IMR-90 (cell line): Measurements from ENCODE around the gene MUSTN1. TPM values are rescaled to one million over a fixed set of nuclear protein-coding genes. Genes with fewer than 3 reads are reported as not detected.

ENCODE experiments used
- ATAC-seq: fragments of 200-7000 bp; cut with Tn5 transposase; 2 replicates; pipeline ENCODE4 v1.9.1; 2020; ENCODE audit warnings: low read depth, mild to moderate bottlenecking, moderate library complexity
- BruUV-seq: library from RNA; stranded (reverse); fragments of 400-500 nt; replicated peaks from 2 replicates; lab custom pipeline; 2021; lab: Mats Ljungman, UMichigan
- CTCF ChIA-PET: fragments of 300-600 bp; formaldehyde crosslinking; extraction: SDS; loops from one replicate; lab custom pipeline; 2021; ENCODE audit warnings: antibody characterized with exemption; lab: Yijun Ruan, JAX
- POLR2A ChIA-PET: fragments of 300-600 bp; sonication (Branson Sonifier 250); formaldehyde crosslinking; loops from one replicate; lab custom pipeline; 2022; ENCODE audit warnings: antibody characterized with exemption; ENCODE audit not compliant: unreplicated experiment; lab: Charles Lee
- DNase-seq: peaks from one replicate; pipeline ENCODE4 v3.0.0; 2013
- H2AFZ ChIP-seq: replicated peaks from 2 replicates; pipeline ENCODE3; 2013; ENCODE audit warnings: low read length, mild to moderate bottlenecking; ENCODE audit not compliant: poor library complexity
- H2AK5ac ChIP-seq: 2 replicates; pipeline ENCODE4 v1.6.1; 2013; ENCODE audit warnings: low read depth, low read length, inconsistent platforms
- H2AK9ac ChIP-seq: replicated peaks from 2 replicates; pipeline ENCODE3; 2013; ENCODE audit warnings: mild to moderate bottlenecking, low read depth, low read length, moderate library complexity; ENCODE audit not compliant: poor library complexity
- H2BK120ac ChIP-seq: 2 replicates; pipeline ENCODE4 v1.6.1; 2013; ENCODE audit warnings: low read depth, low read length, inconsistent platforms
- H2BK15ac ChIP-seq: 3 replicates; pipeline ENCODE4 v1.6.1; 2013; ENCODE audit warnings: low read depth, low read length, inconsistent platforms
- H2BK20ac ChIP-seq: 2 replicates; pipeline ENCODE4 v1.6.1; 2013; ENCODE audit warnings: low read depth, mild to moderate bottlenecking, inconsistent platforms, low read length, moderate library complexity
- H2BK5ac ChIP-seq: 2 replicates; pipeline ENCODE4 v1.6.1; 2013; ENCODE audit warnings: mild to moderate bottlenecking, low read depth, low read length, inconsistent platforms; ENCODE audit not compliant: poor library complexity, severe bottlenecking
- H3K14ac ChIP-seq: replicated peaks from 2 replicates; pipeline ENCODE4 v1.6.1; 2013; ENCODE audit warnings: low read depth, low read length, inconsistent platforms
- H3K18ac ChIP-seq: 2 replicates; pipeline ENCODE4 v1.6.1; 2013; ENCODE audit warnings: low read depth, low read length, control low read depth
- H3K23ac ChIP-seq: 2 replicates; pipeline ENCODE4 v1.6.1; 2013; ENCODE audit warnings: low read depth, low read length, inconsistent platforms
- H3K27ac ChIP-seq: 2 replicates; pipeline ENCODE4 v1.5.1; 2013; ENCODE audit warnings: mild to moderate bottlenecking, control low read depth, low read length; ENCODE audit not compliant: insufficient read depth
- H3K27me3 ChIP-seq: 2 replicates; pipeline ENCODE4 v1.6.1; 2013; ENCODE audit warnings: low read length; ENCODE audit not compliant: control insufficient read depth, insufficient read depth
- H3K36me3 ChIP-seq: 2 replicates; pipeline ENCODE4 v1.6.1; 2013; ENCODE audit warnings: low read length, mixed read lengths; ENCODE audit not compliant: control insufficient read depth, insufficient read depth
- H3K4ac ChIP-seq: 2 replicates; pipeline ENCODE4 v1.6.1; 2013; ENCODE audit warnings: low read depth, low read length, inconsistent platforms
- H3K4me1 ChIP-seq: 2 replicates; pipeline ENCODE4 v1.6.1; 2013; ENCODE audit warnings: low read length, mixed read lengths; ENCODE audit not compliant: control insufficient read depth, insufficient read depth
- H3K4me2 ChIP-seq: 2 replicates; pipeline ENCODE4 v1.6.1; 2013; ENCODE audit warnings: low read depth, mild to moderate bottlenecking, control low read depth, low read length, moderate library complexity
- H3K4me3 ChIP-seq: 2 replicates; pipeline ENCODE4 v1.5.1; 2013; ENCODE audit warnings: low read depth, mild to moderate bottlenecking, control low read depth, low read length, moderate library complexity; ENCODE audit not compliant: insufficient read depth
- H3K56ac ChIP-seq: 2 replicates; pipeline ENCODE4 v1.6.1; 2013; ENCODE audit warnings: low read length, inconsistent platforms; ENCODE audit not compliant: insufficient read depth; ENCODE audit errors: extremely low read depth
- H3K79me1 ChIP-seq, 2 experiments: 2 replicates each; pipeline ENCODE4 v1.6.1; 2013; ENCODE audit warnings: low read length in 2 of 2, inconsistent platforms in 1 of 2, low read depth in 1 of 2
- H3K9ac ChIP-seq: 2 replicates; pipeline ENCODE4 v1.6.1; 2013; ENCODE audit warnings: low read depth, low read length, control low read depth
- H3K9me1 ChIP-seq: 2 replicates; pipeline ENCODE4 v1.6.1; 2013; ENCODE audit warnings: low read length, inconsistent platforms; ENCODE audit not compliant: insufficient read depth
- H3K9me3 ChIP-seq: 2 replicates; pipeline ENCODE4 v1.6.1; 2013; ENCODE audit warnings: low read length; ENCODE audit not compliant: control insufficient read depth, insufficient read depth
- H4K20me1 ChIP-seq: 2 replicates; pipeline ENCODE4 v1.6.1; 2013; ENCODE audit warnings: low read length, inconsistent platforms; ENCODE audit not compliant: insufficient read depth
- H4K5ac ChIP-seq: 2 replicates; pipeline ENCODE4 v1.6.1; 2013; ENCODE audit warnings: mild to moderate bottlenecking, low read depth, low read length, control low read depth
- H4K8ac ChIP-seq, 2 experiments: 2 replicates each; pipeline ENCODE4 v1.6.1; 2013; ENCODE audit warnings: low read depth in 2 of 2, low read length in 2 of 2, control low read depth in 1 of 2, inconsistent platforms in 1 of 2
- H4K91ac ChIP-seq: 2 replicates; pipeline ENCODE4 v1.6.1; 2013; ENCODE audit warnings: low read depth, low read length, inconsistent platforms; ENCODE audit not compliant: insufficient read depth
- CEBPB ChIP-seq: IDR thresholded peaks from 2 replicates; pipeline ENCODE4 v1.6.1; 2012; ENCODE audit warnings: low read depth, low read length, improper control_type of control experiment
- ELK1 ChIP-seq: fragments of 150-350 bp; IDR thresholded peaks from 2 replicates; pipeline ENCODE4 v1.6.1; 2016; ENCODE audit warnings: low read depth, mild to moderate bottlenecking, low read length, moderate library complexity, borderline replicate concordance
- MAFK ChIP-seq: IDR thresholded peaks from 2 replicates; pipeline ENCODE4 v1.6.1; 2012; ENCODE audit warnings: low read depth, low read length, improper control_type of control experiment
- MAZ ChIP-seq: IDR thresholded peaks from 2 replicates; pipeline ENCODE4 v1.6.1; 2012; ENCODE audit warnings: low read depth, mild to moderate bottlenecking, low read length, improper control_type of control experiment, moderate library complexity, borderline replicate concordance
- MXI1 ChIP-seq: IDR thresholded peaks from 2 replicates; pipeline ENCODE4 v1.6.1; 2012; ENCODE audit warnings: low read depth, mild to moderate bottlenecking, low read length, moderate library complexity, borderline replicate concordance
- NFE2L2 ChIP-seq: fragments of 150-350 bp; IDR thresholded peaks from 2 replicates; pipeline ENCODE4 v1.6.1; 2016; ENCODE audit warnings: low read depth, mild to moderate bottlenecking, low read length
- POLR2A ChIP-seq: IDR thresholded peaks from 2 replicates; pipeline ENCODE4 v1.6.1; 2012; ENCODE audit warnings: mild to moderate bottlenecking, low read depth, low read length
- RFX5 ChIP-seq: IDR thresholded peaks from 2 replicates; pipeline ENCODE4 v1.8.0; 2012; ENCODE audit warnings: low read depth, mild to moderate bottlenecking, low read length, moderate library complexity
- WGBS, 2 experiments: methylation state at CpG; one replicate each; pipeline versions ENCODE4 v1.1.5 to v1.1.7; 2013; ENCODE audit warnings: missing lambda C conversion rate in 2 of 2; ENCODE audit not compliant: insufficient read length in 1 of 2; ENCODE audit errors: extremely low coverage in 2 of 2; 5-methylcytosine and 5-hydroxymethylcytosine counted together
- dilution Hi-C: fragments of 300-500 bp; cut with HindIII; formaldehyde crosslinking; loops from one replicate; pipeline ENCODE4 v1.14.3; 2018; ENCODE audit warnings: low sequenced_read_pairs; ENCODE audit not compliant: unreplicated experiment
- in situ Hi-C: fragments of 300-500 bp; cut with MboI; formaldehyde crosslinking; loops from 3 replicates; pipeline ENCODE4 v1.14.3; 2019; ENCODE audit warnings: low sequenced_read_pairs, inconsistent platforms, mixed read lengths
- intact Hi-C: fragments of 100-400 bp; cut with micrococcal nuclease; formaldehyde crosslinking; loops from 2 replicates; pipeline ENCODE4 v1.10.0; 2022
- polyA plus RNA-seq, 3 experiments: library from polyadenylated mRNA; depleted of rRNA; stranded (reverse); fragments of >200 nt; gene quantifications; 2 replicates each; pipeline ENCODE4 v1.2.3, GENCODE V29; 2012; ENCODE audit warnings: low replicate concordance in 1 of 3
- total RNA-seq: library from RNA; depleted of rRNA; stranded (reverse); fragments of >200 nt; gene quantifications from 2 replicates; pipeline ENCODE4 v1.2.3, GENCODE V29; 2012

Gene MUSTN1
- total and polyA plus RNA-seq, 2 of the 4 experiments (the other 2 are of a cell fraction): not detected

GRCh38 chr3:52819936-52820335 lies 14.9 kb downstream of the MUSTN1 start:
- Histone ChIP-seq H2BK20ac (no peak overlapping the region), H3K9me3 (no peaks in the 10 kb centered on the region), H3K36me3 (no peaks in the 10 kb centered on the region), H3K4me1 (no peaks in the 10 kb centered on the region), H3K9ac (no peak overlapping the region), H3K4me3 (no peak overlapping the region), H3K14ac (no peak overlapping the region), H3K9me1 (no peaks in the 10 kb centered on the region), H2BK5ac (no peak overlapping the region), H3K79me1 (no peaks in the 10 kb centered on the region), H3K27ac (no peak overlapping the region), H4K5ac (no peak overlapping the region), H3K27me3 (peaks cover 2% of the 10 kb centered on the region; the same call in 1 of the 2 replicates), H3K4ac (no peak overlapping the region), H4K20me1 (no peaks in the 10 kb centered on the region), H2BK120ac (no peak overlapping the region), H3K18ac (no peak overlapping the region), H3K23ac (no peak overlapping the region), H3K56ac (no peak overlapping the region), H4K8ac (no peak overlapping the region), H2AK5ac (no peak overlapping the region), H4K91ac (no peak overlapping the region), H2AFZ (no peak overlapping the region), H2BK15ac (no peak overlapping the region), H3K4me2 (no peak overlapping the region), H2AK9ac (peak overlapping the region; percentile 9)
- dilution Hi-C loops (no loop called here), intact Hi-C loops (loop anchor here (1.0 kb wide), 1 partner anchor 77 kb away; no protein-coding TSS in a partner anchor), in situ Hi-C loops (no loop called here)
- BruUV-seq: no TSS peak
- 29% methylated on average over 1 of the region's 2 CpGs; no CpG with 5 or more reads in 1 of the 2 experiments for WGBS, 2 experiments
- DNase-seq (no peak), ATAC-seq (no peak)
- TF ChIP-seq CEBPB (no peak), NFE2L2 (no peak), POLR2A (no peak), MXI1 (no peak), RFX5 (no peak), ELK1 (no peak), MAZ (no peak), MAFK (no peak)
- CTCF ChIA-PET: interaction anchor here (0.5 to 1.0 kb wide), 2 partner anchors 22 to 274 kb away, joined by 3 read pairs; no protein-coding TSS in a partner anchor
- POLR2A ChIA-PET: no interaction called here
